Liver (tissue), 9 donors: ENCODE data around the gene PARD6B. TPM values are rescaled to one million over a fixed set of nuclear protein-coding genes. Genes with fewer than 3 reads are reported as not detected.

Experiments
- DNase-seq: peaks from one replicate; pipeline ENCODE4 v3.0.0-alpha.2; 2017; ENCODE audit warnings: low spot score
- H3K27ac ChIP-seq, 2 donors: one replicate each; pipeline ENCODE4 v1.7.0; 2013; ENCODE audit warnings: inconsistent platforms in 2 of 2, low read length in 2 of 2, control low read depth in 1 of 2, low read depth in 1 of 2, mild to moderate bottlenecking in 1 of 2
- H3K27me3 ChIP-seq, 4 donors: one replicate each; pipeline versions ENCODE4 v1.6.1 to v1.7.0; 2013; ENCODE audit warnings: low read length in 3 of 4, inconsistent platforms in 1 of 4, mild to moderate bottlenecking in 1 of 4, moderate library complexity in 1 of 4; ENCODE audit not compliant: control insufficient read depth in 4 of 4, insufficient read depth in 4 of 4
- H3K36me3 ChIP-seq, 4 donors: one replicate each; pipeline versions ENCODE4 v1.6.1 to v1.7.0; 2013; ENCODE audit warnings: low read length in 3 of 4, mild to moderate bottlenecking in 3 of 4, low read depth in 1 of 4, moderate library complexity in 1 of 4; ENCODE audit not compliant: control insufficient read depth in 4 of 4, insufficient read depth in 3 of 4
- H3K4me1 ChIP-seq, 4 donors: one replicate each; pipeline versions ENCODE4 v1.6.1 to v1.7.0; 2013; ENCODE audit warnings: low read length in 3 of 4, mild to moderate bottlenecking in 3 of 4, moderate library complexity in 1 of 4; ENCODE audit not compliant: control insufficient read depth in 4 of 4, insufficient read depth in 4 of 4
- H3K4me3 ChIP-seq, 3 donors: one replicate each; pipeline versions ENCODE4 v1.6.1 to v1.7.0; 2013; ENCODE audit warnings: low read length in 3 of 3, control low read depth in 1 of 3, low read depth in 1 of 3, mild to moderate bottlenecking in 1 of 3
- H3K9ac ChIP-seq, 2 donors: one replicate each; pipeline ENCODE4 v1.7.0; 2013; ENCODE audit warnings: low read length in 2 of 2, mild to moderate bottlenecking in 2 of 2, moderate library complexity in 2 of 2, control low read depth in 1 of 2, low read depth in 1 of 2
- H3K9me3 ChIP-seq, 4 donors: one replicate each; pipeline versions ENCODE4 v1.6.1 to v1.7.0; 2013; ENCODE audit warnings: low read length in 3 of 4; ENCODE audit not compliant: control insufficient read depth in 4 of 4
- CTCF ChIP-seq: fragments of 150-350 bp; IDR thresholded peaks from 2 replicates; pipeline ENCODE4 v1.5.1; 2017; ENCODE audit warnings: improper control_type of control experiment, low read depth, low read length; ENCODE audit not compliant: missing input control
- EGR1 ChIP-seq, 2 donors: IDR thresholded peaks; 2 replicates each; pipeline ENCODE4 v1.6.1; 2016 to 2018; ENCODE audit warnings: antibody characterized with exemption in 2 of 2, low read depth in 2 of 2
- FOXA1 ChIP-seq: IDR thresholded peaks from 2 replicates; pipeline ENCODE4 v1.6.1; 2016; ENCODE audit warnings: antibody characterized with exemption
- FOXA2 ChIP-seq: IDR thresholded peaks from 2 replicates; pipeline ENCODE4 v1.6.1; 2016; ENCODE audit warnings: antibody characterized with exemption
- GABPA ChIP-seq, 2 donors: IDR thresholded peaks in 1 of 2; conservative IDR thresholded peaks in 1 of 2; 2 replicates each; pipeline ENCODE4 v1.6.1; 2016; ENCODE audit warnings: antibody characterized with exemption in 2 of 2, mild to moderate bottlenecking in 1 of 2, moderate library complexity in 1 of 2
- HNF4A ChIP-seq, 2 donors: conservative IDR thresholded peaks; 2 replicates each; pipeline ENCODE4 v1.6.1; 2016; ENCODE audit warnings: antibody characterized with exemption in 2 of 2, mild to moderate bottlenecking in 2 of 2
- HNF4G ChIP-seq: IDR thresholded peaks from 2 replicates; pipeline ENCODE4 v1.6.1; 2016; ENCODE audit warnings: antibody characterized with exemption
- JUND ChIP-seq, 2 donors: IDR thresholded peaks; 2 replicates each; pipeline ENCODE4 v1.6.1; 2016; ENCODE audit warnings: antibody characterized with exemption in 2 of 2
- MAX ChIP-seq: IDR thresholded peaks from 2 replicates; pipeline ENCODE4 v1.6.1; 2016; ENCODE audit warnings: antibody characterized with exemption
- NR2F2 ChIP-seq: IDR thresholded peaks from 2 replicates; pipeline ENCODE4 v1.6.1; 2016; ENCODE audit warnings: antibody characterized with exemption
- RAD21 ChIP-seq, 2 donors: IDR thresholded peaks; 2 replicates each; pipeline ENCODE4 v1.6.1; 2016; ENCODE audit warnings: antibody characterized with exemption in 2 of 2, mild to moderate bottlenecking in 2 of 2
- REST ChIP-seq: IDR thresholded peaks from 2 replicates; pipeline ENCODE4 v1.6.1; 2016; ENCODE audit warnings: antibody characterized with exemption, mild to moderate bottlenecking
- RXRA ChIP-seq, 2 donors: IDR thresholded peaks; 2 replicates each; pipeline ENCODE4 v1.6.1; 2017 to 2018; ENCODE audit warnings: antibody characterized with exemption in 2 of 2, mild to moderate bottlenecking in 1 of 2
- SP1 ChIP-seq: IDR thresholded peaks from 2 replicates; pipeline ENCODE4 v1.6.1; 2018; ENCODE audit warnings: antibody characterized with exemption, mild to moderate bottlenecking
- YY1 ChIP-seq: IDR thresholded peaks from 2 replicates; pipeline ENCODE4 v1.6.1; 2016; ENCODE audit warnings: antibody characterized with exemption, mild to moderate bottlenecking
- WGBS: extraction: QIAGEN DNeasy Blood & Tissue Kit; methylation state at CpG from one replicate; pipeline ENCODE4 v1.1.7; 2013; 5-methylcytosine and 5-hydroxymethylcytosine counted together
- polyA plus RNA-seq, 2 donors: library from polyadenylated mRNA; stranded (reverse) in 1 of 2; unstranded in 1 of 2; fragments of 200-250 nt in 1 of 2; fragments of >200 nt in 1 of 2; fragmentation: Nextera tagmentation in 1 of 2; extraction: Ambion mirVana in 1 of 2; gene quantifications; one replicate each; pipeline versions ENCODE4 v1.2.1 to v1.2.3, GENCODE V29; 2013 to 2015
- total RNA-seq, 2 donors: library from RNA; depleted of rRNA; stranded (reverse); fragments of >200 nt; gene quantifications; one replicate each; pipeline ENCODE4 v1.2.3, GENCODE V29; 2014
- TF ChIP-seq, protein P1 (sequence below): IDR thresholded peaks from 2 replicates; pipeline ENCODE4 v1.6.1; 2016; ENCODE audit warnings: antibody characterized with exemption
- donor health status: healthy.
- donor health status: healthy.
- donor health status: healthy.
- donor health status: healthy.
- donor health status: healthy.

PARD6B gene
- total and polyA plus RNA-seq, 4 donors, result 1.2 to 8.8 (median 5.9) TPM

GRCh38 chr20:50716518-50716917 is 14.9 kb upstream of the PARD6B start:
- H3K27me3 ChIP-seq, result no peaks in the 10 kb centered on the region
- H3K4me1 ChIP-seq, result peaks cover 0 to 5% (median 0%) of the 10 kb centered on the region in 4 donors
- no peak for DNase-seq
- no peak overlapping the region for H3K9ac ChIP-seq
- no peak overlapping the region for H3K27ac ChIP-seq
- H3K36me3 ChIP-seq, result no peaks in the 10 kb centered on the region
- TF ChIP-seq HNF4A (conservative IDR thresholded peaks at IDR 0.05) (no peak), YY1 (no peak), REST (no peak), FOXA1 (no peak), HNF4G (no peak), RXRA (IDR thresholded peaks at IDR 0.05) (no peak), EGR1 (IDR thresholded peaks at IDR 0.05; ENCODE audit: low read depth in 2 of 2) (no peak), JUND (IDR thresholded peaks at IDR 0.05) (no peak), CTCF (no peak), MAX (no peak), GABPA (IDR thresholded peaks at IDR 0.05 in 1 of 2, conservative IDR thresholded peaks at IDR 0.05 in 1 of 2) (no peak), SP1 (no peak), RAD21 (IDR thresholded peaks at IDR 0.05) (no peak)
- TF ChIP-seq, protein P1, sequence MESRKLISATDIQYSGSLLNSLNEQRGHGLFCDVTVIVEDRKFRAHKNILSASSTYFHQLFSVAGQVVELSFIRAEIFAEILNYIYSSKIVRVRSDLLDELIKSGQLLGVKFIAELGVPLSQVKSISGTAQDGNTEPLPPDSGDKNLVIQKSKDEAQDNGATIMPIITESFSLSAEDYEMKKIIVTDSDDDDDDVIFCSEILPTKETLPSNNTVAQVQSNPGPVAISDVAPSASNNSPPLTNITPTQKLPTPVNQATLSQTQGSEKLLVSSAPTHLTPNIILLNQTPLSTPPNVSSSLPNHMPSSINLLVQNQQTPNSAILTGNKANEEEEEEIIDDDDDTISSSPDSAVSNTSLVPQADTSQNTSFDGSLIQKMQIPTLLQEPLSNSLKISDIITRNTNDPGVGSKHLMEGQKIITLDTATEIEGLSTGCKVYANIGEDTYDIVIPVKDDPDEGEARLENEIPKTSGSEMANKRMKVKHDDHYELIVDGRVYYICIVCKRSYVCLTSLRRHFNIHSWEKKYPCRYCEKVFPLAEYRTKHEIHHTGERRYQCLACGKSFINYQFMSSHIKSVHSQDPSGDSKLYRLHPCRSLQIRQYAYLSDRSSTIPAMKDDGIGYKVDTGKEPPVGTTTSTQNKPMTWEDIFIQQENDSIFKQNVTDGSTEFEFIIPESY, result no peak
- 89% methylated on average over 1 of the region's 1 CpG for WGBS
- H3K4me3 ChIP-seq, result no peak overlapping the region
- no peaks in the 10 kb centered on the region for H3K9me3 ChIP-seq

GRCh38 chr20:50717312-50717711 is 14.1 kb upstream of the PARD6B start:
- no peak overlapping the region for H3K9ac ChIP-seq
- DNase-seq, result no peak
- H3K9me3 ChIP-seq, result no peaks in the 10 kb centered on the region
- no peaks in the 10 kb centered on the region for H3K36me3 ChIP-seq
- WGBS, result 92% methylated on average over 2 of the region's 2 CpGs
- no peak overlapping the region for H3K27ac ChIP-seq
- no peaks in the 10 kb centered on the region for H3K27me3 ChIP-seq
- peaks cover 0 to 5% (median 0%) of the 10 kb centered on the region in 4 donors for H3K4me1 ChIP-seq
- H3K4me3 ChIP-seq, result no peak overlapping the region
- no peak for TF ChIP-seq HNF4A (conservative IDR thresholded peaks at IDR 0.05)
- TF ChIP-seq SP1, result no peak
- no peak for TF ChIP-seq NR2F2
- TF ChIP-seq FOXA2, result no peak
- no peak for TF ChIP-seq RXRA (IDR thresholded peaks at IDR 0.05)
- no peak for TF ChIP-seq GABPA (IDR thresholded peaks at IDR 0.05 in 1 of 2, conservative IDR thresholded peaks at IDR 0.05 in 1 of 2)
